ENCODE data around the gene POLR2A. TPM values are rescaled to one million over a fixed set of nuclear protein-coding genes. Genes with fewer than 3 reads are reported as not detected.

Gene POLR2A
- total and polyA plus RNA-seq, 2 of the 13 experiments (the other 11 are each of a cell fraction or from before 2014, with no cell fraction given) = 17.8 to 18.3 TPM

GRCh38 chr17:7513850-7514419 is 29.8 kb downstream of the POLR2A start:
- Histone ChIP-seq H3K4me3 (replicated peaks in 1 of 3; ENCODE audit: insufficient read depth in 1 of 3, low read depth in 2 of 3, low read length in 3 of 3) (no peak overlapping the region), H2AFZ (ENCODE audit: low read length) (no peak overlapping the region), H3K9me3 (ENCODE audit: low read length) (no peaks in the 10 kb centered on the region), H3K36me3 (replicated peaks in 1 of 2; ENCODE audit: control insufficient read depth in 1 of 2, insufficient read depth in 2 of 2, low read length in 2 of 2) (peaks cover 30 to 47% of the 10 kb centered on the region in 2 experiments), H3K27me3 (ENCODE audit: control insufficient read depth in 1 of 2, insufficient read depth in 2 of 2, low read length in 2 of 2) (no peaks in the 10 kb centered on the region), H3K4me1 (ENCODE audit: insufficient read depth, low read length) (peaks cover 5% of the 10 kb centered on the region), H3K9ac (ENCODE audit: insufficient read depth, low read depth, low read length) (no peak overlapping the region), H4K20me1 (ENCODE audit: insufficient read depth, low read length) (no peaks in the 10 kb centered on the region), H3K4me2 (ENCODE audit: low read depth, low read length) (no peak overlapping the region), H3K27ac (ENCODE audit: extremely low read length, insufficient read depth, low read length) (no peak overlapping the region), H3K79me2 (ENCODE audit: insufficient read depth, low read length) (no peaks in the 10 kb centered on the region)
- intact Hi-C loops (cut with micrococcal nuclease; ENCODE audit: unreplicated experiment) (loop anchor here (1.0 kb wide), 1 partner anchor 47 kb away; the partner anchor contains the start of gene SENP3), in situ Hi-C loops (cut with HindIII; ENCODE audit: extremely low pct_ligation_motif_present, low pct_unique_long_range_greater_than_20kb) (loop anchor here (5.0 kb wide), 1 partner anchor 43 kb away; the partner anchor contains the start of gene TNFSF13)
- WGBS (ENCODE audit: low lambda C conversion rate) = 96% methylated on average over 16 of the region's 17 CpGs
- no peak for ATAC-seq
- BruUV-seq (replicated peaks) = TSS peak; percentile 74
- CTCF ChIA-PET (ENCODE audit: low intra/inter-chr PET ratio, low total read pairs) = interaction anchor here (0.7 to 3.6 kb wide), 3 partner anchors 9 to 159 kb away, joined by 4 to 43 read pairs (median 4); partner anchors contain the start of gene SENP3
- POLR2A ChIA-PET = interaction anchor here (3.5 kb wide), 1 partner anchor 47 kb away, joined by 24 read pairs; the partner anchor contains the start of gene SENP3
- TF ChIP-seq ZNF569 (CRISPR knock-in tag; IDR thresholded peaks at IDR 0.05; ENCODE audit: borderline replicate concordance) = no peak
- TF ChIP-seq PCBP2 (optimal IDR thresholded peaks at IDR 0.05; ENCODE audit: low read depth, low read length, poor library complexity, severe bottlenecking) = no peak
- no peak for TF ChIP-seq NCOR1 (IDR thresholded peaks at IDR 0.05; ENCODE audit: borderline replicate concordance, low read length)
- no peak for TF ChIP-seq AFF4 (CRISPR knock-in tag; IDR thresholded peaks at IDR 0.05)
- no peak for TF ChIP-seq U2AF1 (optimal IDR thresholded peaks at IDR 0.05; ENCODE audit: low read depth, low read length)
- peak; percentile 87 for TF ChIP-seq AGO2 (optimal IDR thresholded peaks at IDR 0.05; ENCODE audit: low read depth, low read length)
- TF ChIP-seq MEIS1 (CRISPR knock-in tag; IDR thresholded peaks at IDR 0.05; ENCODE audit: borderline replicate concordance) = no peak
- DNase-seq (ENCODE audit: low spot score) = no peak
- FAIRE-seq = no peak

Measured in HepG2 (cell line).